Lower leg skin (tissue), 4 donors: ENCODE results near the gene C6orf89. TPM values are rescaled to one million over a fixed set of nuclear protein-coding genes. Genes with fewer than 3 reads are reported as not detected.

ENCODE experiments used
- DNase-seq, 2 donors: peaks; one replicate each; pipeline ENCODE4 v3.0.0-alpha.2; 2019; ENCODE audit warnings: low spot score in 2 of 2
- H3K4me3 ChIP-seq: fragments of 200-600 bp; sonication (generic); 2 replicates; pipeline ENCODE4 v1.5.1; 2017; ENCODE audit warnings: mild to moderate bottlenecking, low read depth; ENCODE audit not compliant: poor library complexity, severe bottlenecking
- CTCF ChIP-seq, 3 donors: fragments of 450-650 bp; IDR thresholded peaks; one replicate each; pipeline ENCODE4 v1.5.1; 2016; ENCODE audit warnings: antibody characterized with exemption in 3 of 3, mild to moderate bottlenecking in 3 of 3, moderate library complexity in 2 of 3
- POLR2A ChIP-seq, 2 donors: fragments of 450-650 bp; IDR thresholded peaks; one replicate each; pipeline ENCODE4 v1.6.1; 2016 to 2017; ENCODE audit warnings: antibody characterized with exemption in 2 of 2, mild to moderate bottlenecking in 1 of 2, moderate library complexity in 1 of 2
- WGBS, 2 donors: methylation state at CpG; one replicate each; pipeline ENCODE4 v1.1.5; 2018; 5-methylcytosine and 5-hydroxymethylcytosine counted together
- intact Hi-C: fragments of 100-400 bp; cut with DNase I; formaldehyde crosslinking; loops from one replicate; pipeline ENCODE4 v1.15.0; 2023; ENCODE audit warnings: low total_unique reads
- total RNA-seq, 4 donors: library from RNA; depleted of rRNA; stranded (reverse); fragments of >200 nt; gene quantifications; one replicate each; pipeline ENCODE4 v1.1.0, GENCODE V29; 2016

The C6orf89 gene
- total RNA-seq, 4 donors from 2014 or later, result 27.5 to 47.4 (median 30.5) TPM

- intact Hi-C loops, result no loop called here
- H3K4me3 ChIP-seq, result no peak overlapping the region
- WGBS, 2 donors, result 44 to 55% methylated on average over 16 of the region's 16 CpGs
- peak; percentile 82 to 93 for DNase-seq
- no peak for TF ChIP-seq POLR2A (IDR thresholded peaks at IDR 0.05)
- no peak for TF ChIP-seq CTCF (IDR thresholded peaks at IDR 0.05)
Measured at GRCh38 chr6:36968266-36968977, 82.7 kb downstream of the C6orf89 start.

- H3K4me3 ChIP-seq, result no peak overlapping the region
- peak in 1 of 2 donors; percentile 59 for DNase-seq
- intact Hi-C loops, result no loop called here
- TF ChIP-seq POLR2A (IDR thresholded peaks at IDR 0.05) (no peak), CTCF (IDR thresholded peaks at IDR 0.05) (no peak)
- 56 to 67% methylated on average over 13 to 14 of the region's 14 CpGs for WGBS, 2 donors
Measured at GRCh38 chr6:36969240-36969691, 83.5 kb downstream of the C6orf89 start.

- H3K4me3 ChIP-seq, result no peak overlapping the region
- 69 to 71% methylated on average over 16 to 17 of the region's 17 CpGs for WGBS, 2 donors
- DNase-seq, result no peak
- TF ChIP-seq POLR2A (IDR thresholded peaks at IDR 0.05) (no peak), CTCF (IDR thresholded peaks at IDR 0.05) (no peak)
- intact Hi-C loops, result loop anchor here (5.0 kb wide), 1 partner anchor 53 kb away; no protein-coding TSS in a partner anchor
Measured at GRCh38 chr6:36969988-36970891, 84.5 kb downstream of the C6orf89 start.

GRCh38 chr6:36970892-36971842 is 85.4 kb downstream of the C6orf89 start:
- H3K4me3 ChIP-seq, result no peak overlapping the region
- WGBS, 2 donors, result 64 to 69% methylated on average over 16 to 17 of the region's 17 CpGs
- TF ChIP-seq POLR2A (IDR thresholded peaks at IDR 0.05) (no peak), CTCF (IDR thresholded peaks at IDR 0.05) (no peak)
- intact Hi-C loops, result loop anchor here (5.0 kb wide), 1 partner anchor 54 kb away; no protein-coding TSS in a partner anchor
- DNase-seq, result no peak
